Mucosa of descending colon (tissue), 3 donors: Measurements from ENCODE around the gene HIGD2B. TPM values are rescaled to one million over a fixed set of nuclear protein-coding genes. Genes with fewer than 3 reads are reported as not detected.
"Not testable (repeated sequence)": the region's sequence is repeated elsewhere in the genome, so short reads cannot be mapped to it uniquely, and the experiment has no call there.

Source experiments
- ATAC-seq: fragments of 200-7000 bp; cut with Tn5 transposase; one replicate; pipeline ENCODE4 v1.9.1; 2020; ENCODE audit warnings: mild to moderate bottlenecking, moderate library complexity
- DNase-seq, 3 donors: peaks; one replicate each; pipeline ENCODE4 v3.0.0-alpha.2; 2020
- H3K36me3 ChIP-seq: fragments of 200-600 bp; one replicate; pipeline ENCODE4 v1.8.0; 2021; ENCODE audit warnings: low read depth, mild to moderate bottlenecking
- H3K4me1 ChIP-seq: fragments of 200-600 bp; one replicate; pipeline ENCODE4 v1.8.0; 2021; ENCODE audit warnings: low read depth, mild to moderate bottlenecking
- H3K4me3 ChIP-seq: fragments of 200-600 bp; one replicate; pipeline ENCODE4 v1.8.0; 2021; ENCODE audit warnings: mild to moderate bottlenecking
- H3K9me3 ChIP-seq: fragments of 200-600 bp; one replicate; pipeline ENCODE4 v1.8.0; 2021; ENCODE audit warnings: mild to moderate bottlenecking
- CTCF ChIP-seq: fragments of 200-600 bp; IDR thresholded peaks from one replicate; pipeline ENCODE4 v1.8.0; 2022; ENCODE audit warnings: antibody characterized with exemption, mild to moderate bottlenecking
- intact Hi-C, 2 donors: fragments of 100-400 bp; cut with DNase I in 1 of 2; cut with micrococcal nuclease in 1 of 2; formaldehyde crosslinking; loops; one replicate each; pipeline versions ENCODE4 v1.11.0 to v1.11.1; 2022; cut with DNase I, micrococcal nuclease
- total RNA-seq, 3 donors: library from RNA; stranded (reverse); fragmentation: NEBNext Ultra II Directional in 2 of 3; extraction: Animal tissue kit (Norgen Biotek cat#: 25700) in 2 of 3; gene quantifications; one replicate each; pipeline versions ENCODE4 v1.2.1 to v1.2.4, GENCODE V29; 2021 to 2023
- donor health status: DM: no; HTN: no; CAD: no; lungs with moderate emphysema.
- donor health status: DM: no; HTN: no; CAD: no.
- donor health status: DM: no; HTN: yes; CAD: no.

Gene HIGD2B
- total RNA-seq, 3 donors from 2014 or later: not detected

GRCh38 chr15:72682772-72683171 lies 3.2 kb downstream of the HIGD2B start:
- no peaks in the 10 kb centered on the region for H3K9me3 ChIP-seq
- ATAC-seq (no peak), DNase-seq (no peak)
- TF ChIP-seq CTCF: no peak
- intact Hi-C loops: no loop called here
- no peak overlapping the region for H3K4me3 ChIP-seq
- H3K4me1 ChIP-seq: peaks cover 8% of the 10 kb centered on the region
- H3K36me3 ChIP-seq: no peaks in the 10 kb centered on the region

- DNase-seq: no peak
- H3K4me1 ChIP-seq: peaks cover 8% of the 10 kb centered on the region
- no peaks in the 10 kb centered on the region for H3K9me3 ChIP-seq
- H3K36me3 ChIP-seq: no peaks in the 10 kb centered on the region
- intact Hi-C loops: no loop called here
- ATAC-seq: no peak
- no peak overlapping the region for H3K4me3 ChIP-seq
- no peak for TF ChIP-seq CTCF
Observed at GRCh38 chr15:72680931-72681330, 5.1 kb downstream of the HIGD2B start.

GRCh38 chr15:72676838-72677237 lies 9.1 kb downstream of the HIGD2B start:
- no peak overlapping the region for H3K4me3 ChIP-seq
- DNase-seq (no peak), ATAC-seq (no peak)
- no peak for TF ChIP-seq CTCF
- no peaks in the 10 kb centered on the region for H3K36me3 ChIP-seq
- H3K9me3 ChIP-seq: no peaks in the 10 kb centered on the region
- intact Hi-C loops: no loop called here
- no peaks in the 10 kb centered on the region for H3K4me1 ChIP-seq

GRCh38 chr15:72671525-72671924 lies 14.5 kb downstream of the HIGD2B start:
- no peak for TF ChIP-seq CTCF
- Histone ChIP-seq H3K36me3 (no peaks in the 10 kb centered on the region), H3K4me3 (no peak overlapping the region), H3K9me3 (no peaks in the 10 kb centered on the region), H3K4me1 (peaks cover 2% of the 10 kb centered on the region)
- DNase-seq (no peak), ATAC-seq (no peak)
- intact Hi-C loops: no loop called here

- ATAC-seq: peak; percentile 100
- H3K4me3 ChIP-seq, intact Hi-C loops: not testable (repeated sequence)
Observed at GRCh38 chr15:72670656-72671352, 15.2 kb downstream of the HIGD2B start.

GRCh38 chr15:72669803-72670202 lies 16.2 kb downstream of the HIGD2B start:
- ATAC-seq, H3K4me3 ChIP-seq, H3K36me3 ChIP-seq, H3K9me3 ChIP-seq, DNase-seq, intact Hi-C loops, H3K4me1 ChIP-seq: not testable (repeated sequence)

More at GRCh38 chr15:72670656-72671352, 15.2 kb downstream of the HIGD2B start:
- H3K9me3 ChIP-seq, H3K4me1 ChIP-seq, H3K36me3 ChIP-seq: not testable (repeated sequence)
- DNase-seq: peak; percentile 82 to 95 (median 89)
- TF ChIP-seq CTCF: peak; percentile 57

GRCh38 chr15:72665706-72666105 lies 20.3 kb downstream of the HIGD2B start:
- H3K36me3 ChIP-seq, intact Hi-C loops, H3K4me1 ChIP-seq, H3K9me3 ChIP-seq, DNase-seq, H3K4me3 ChIP-seq, ATAC-seq: not testable (repeated sequence)

- H3K4me3 ChIP-seq, H3K9me3 ChIP-seq, H3K4me1 ChIP-seq, ATAC-seq, H3K36me3 ChIP-seq, DNase-seq, intact Hi-C loops: not testable (repeated sequence)
Observed at GRCh38 chr15:72663931-72664330, 22.1 kb downstream of the HIGD2B start.

GRCh38 chr15:72661081-72661480 lies 24.9 kb downstream of the HIGD2B start:
- intact Hi-C loops, H3K9me3 ChIP-seq, ATAC-seq, H3K4me1 ChIP-seq, H3K36me3 ChIP-seq, H3K4me3 ChIP-seq, DNase-seq: not testable (repeated sequence)

- H3K36me3 ChIP-seq, H3K9me3 ChIP-seq, H3K4me1 ChIP-seq, H3K4me3 ChIP-seq, intact Hi-C loops, ATAC-seq, DNase-seq: not testable (repeated sequence)
Observed at GRCh38 chr15:72656014-72656413, 30.0 kb downstream of the HIGD2B start.
